HG03039 (cell line): Measurements from ENCODE around the gene TMEM25.
"Not testable (repeated sequence)": the region's sequence is repeated elsewhere in the genome, so short reads cannot be mapped to it uniquely, and the experiment has no call there.

Experiments used
- ATAC-seq: cut with Tn5 transposase; IDR thresholded peaks from one replicate; pipeline ENCODE4 v1.9.1; 2021; ENCODE audit warnings: mild to moderate bottlenecking, moderate library complexity; ENCODE audit not compliant: unreplicated experiment

Gene TMEM25

DNA sequence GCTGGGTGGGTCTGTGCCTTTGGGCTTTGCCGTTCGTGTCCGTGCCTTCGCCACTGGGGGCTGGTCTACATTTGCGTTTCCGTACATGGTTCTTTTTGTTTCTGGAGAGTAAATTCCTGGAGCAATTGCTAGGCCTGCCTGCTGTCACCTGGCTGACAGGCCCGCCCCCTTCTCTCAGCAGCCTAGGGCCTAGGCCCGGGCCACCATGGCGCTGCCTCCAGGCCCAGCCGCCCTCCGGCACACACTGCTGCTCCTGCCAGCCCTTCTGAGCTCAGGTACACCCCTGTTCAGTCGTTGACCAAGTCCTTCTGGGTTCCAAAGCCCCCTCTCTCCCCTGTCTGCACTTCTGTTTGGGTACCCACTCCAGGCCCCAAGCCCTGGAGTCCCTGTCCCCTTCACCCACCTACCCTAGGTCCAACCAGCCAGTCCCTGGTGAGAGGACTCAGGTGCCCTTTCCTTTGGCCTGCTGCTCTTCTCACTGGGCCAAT lies 649 bp downstream of the TMEM25 start:
- no peak for ATAC-seq

DNA sequence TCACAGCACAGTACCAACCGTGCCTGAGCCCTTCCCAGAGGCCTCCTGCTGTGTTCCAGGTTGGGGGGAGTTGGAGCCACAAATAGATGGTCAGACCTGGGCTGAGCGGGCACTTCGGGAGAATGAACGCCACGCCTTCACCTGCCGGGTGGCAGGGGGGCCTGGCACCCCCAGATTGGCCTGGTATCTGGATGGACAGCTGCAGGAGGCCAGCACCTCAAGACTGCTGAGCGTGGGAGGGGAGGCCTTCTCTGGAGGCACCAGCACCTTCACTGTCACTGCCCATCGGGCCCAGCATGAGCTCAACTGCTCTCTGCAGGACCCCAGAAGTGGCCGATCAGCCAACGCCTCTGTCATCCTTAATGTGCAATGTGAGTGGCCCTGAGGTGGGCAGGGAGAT lies 1.1 kb downstream of the TMEM25 start:
- no peak for ATAC-seq

DNA sequence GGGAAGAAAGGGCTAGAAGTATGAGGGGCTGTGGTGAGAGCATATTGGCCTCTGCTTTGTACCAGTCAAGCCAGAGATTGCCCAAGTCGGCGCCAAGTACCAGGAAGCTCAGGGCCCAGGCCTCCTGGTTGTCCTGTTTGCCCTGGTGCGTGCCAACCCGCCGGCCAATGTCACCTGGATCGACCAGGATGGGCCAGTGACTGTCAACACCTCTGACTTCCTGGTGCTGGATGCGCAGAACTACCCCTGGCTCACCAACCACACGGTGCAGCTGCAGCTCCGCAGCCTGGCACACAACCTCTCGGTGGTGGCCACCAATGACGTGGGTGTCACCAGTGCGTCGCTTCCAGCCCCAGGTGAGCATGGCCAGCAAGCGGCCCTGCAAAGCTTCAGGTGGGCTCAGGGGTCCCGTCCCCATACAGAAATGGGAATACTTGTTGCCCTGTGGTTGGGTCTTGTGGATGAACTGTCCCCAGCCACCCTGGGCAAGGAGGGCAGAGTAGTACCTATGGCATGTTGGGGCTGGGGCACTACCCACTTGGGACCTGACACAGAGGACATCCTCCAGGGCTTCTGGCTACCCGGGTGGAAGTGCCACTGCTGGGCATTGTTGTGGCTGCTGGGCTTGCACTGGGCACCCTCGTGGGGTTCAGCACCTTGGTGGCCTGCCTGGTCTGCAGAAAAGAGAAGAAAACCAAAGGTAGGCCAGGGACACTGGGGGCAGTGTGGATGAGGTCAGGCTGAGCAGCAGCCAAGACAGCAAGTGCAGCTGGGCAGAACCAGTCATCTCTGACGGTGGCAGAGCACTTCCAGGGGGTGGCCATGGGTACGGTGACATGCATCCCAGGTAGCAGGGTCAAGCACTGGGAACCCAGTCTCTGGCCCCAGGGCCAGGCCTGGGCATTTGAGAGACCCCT lies 2.1 kb downstream of the TMEM25 start:
- no peak for ATAC-seq

DNA sequence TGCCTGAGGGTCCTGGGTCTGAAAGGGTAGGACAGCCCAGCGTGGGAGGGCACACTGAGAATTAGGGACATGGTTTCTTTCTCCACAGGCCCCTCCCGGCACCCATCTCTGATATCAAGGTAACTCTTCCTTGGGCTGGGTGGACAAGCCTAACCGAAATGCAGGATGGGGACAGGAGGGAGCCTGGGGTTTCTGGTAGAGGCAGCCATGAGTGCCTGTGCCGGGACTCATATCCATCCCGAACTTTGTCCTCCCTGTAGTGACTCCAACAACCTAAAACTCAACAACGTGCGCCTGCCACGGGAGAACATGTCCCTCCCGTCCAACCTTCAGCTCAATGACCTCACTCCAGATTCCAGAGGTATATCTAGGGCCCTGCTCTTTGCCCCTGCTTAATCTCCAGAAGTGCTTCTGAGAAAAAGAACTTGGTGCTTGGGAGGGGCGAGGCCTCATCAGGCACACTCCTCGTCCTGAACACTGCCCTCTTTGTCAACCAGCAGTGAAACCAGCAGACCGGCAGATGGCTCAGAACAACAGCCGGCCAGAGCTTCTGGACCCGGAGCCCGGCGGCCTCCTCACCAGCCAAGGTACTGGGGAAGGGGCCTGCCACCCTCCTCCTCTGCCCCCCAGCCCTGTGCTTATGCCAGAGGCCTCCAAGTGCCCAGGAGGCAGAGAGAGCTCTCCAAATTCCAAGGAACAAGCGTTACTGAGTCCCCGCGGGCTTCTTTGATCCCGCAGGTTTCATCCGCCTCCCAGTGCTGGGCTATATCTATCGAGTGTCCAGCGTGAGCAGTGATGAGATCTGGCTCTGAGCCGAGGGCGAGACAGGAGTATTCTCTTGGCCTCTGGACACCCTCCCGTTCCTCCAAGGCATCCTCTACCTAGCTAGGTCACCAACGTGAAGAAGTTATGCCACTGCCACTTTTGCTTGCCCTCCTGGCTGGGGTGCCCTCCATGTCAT lies 3.1 kb downstream of the TMEM25 start:
- ATAC-seq = no peak

DNA sequence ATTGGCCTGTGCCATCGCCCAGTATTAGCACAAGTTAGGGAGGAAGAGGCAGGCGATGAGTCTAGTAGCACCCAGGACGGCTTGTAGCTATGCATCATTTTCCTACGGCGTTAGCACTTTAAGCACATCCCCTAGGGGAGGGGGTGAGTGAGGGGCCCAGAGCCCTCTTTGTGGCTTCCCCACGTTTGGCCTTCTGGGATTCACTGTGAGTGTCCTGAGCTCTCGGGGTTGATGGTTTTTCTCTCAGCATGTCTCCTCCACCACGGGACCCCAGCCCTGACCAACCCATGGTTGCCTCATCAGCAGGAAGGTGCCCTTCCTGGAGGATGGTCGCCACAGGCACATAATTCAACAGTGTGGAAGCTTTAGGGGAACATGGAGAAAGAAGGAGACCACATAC lies 4.3 kb downstream of the TMEM25 start:
- ATAC-seq = no peak

DNA sequence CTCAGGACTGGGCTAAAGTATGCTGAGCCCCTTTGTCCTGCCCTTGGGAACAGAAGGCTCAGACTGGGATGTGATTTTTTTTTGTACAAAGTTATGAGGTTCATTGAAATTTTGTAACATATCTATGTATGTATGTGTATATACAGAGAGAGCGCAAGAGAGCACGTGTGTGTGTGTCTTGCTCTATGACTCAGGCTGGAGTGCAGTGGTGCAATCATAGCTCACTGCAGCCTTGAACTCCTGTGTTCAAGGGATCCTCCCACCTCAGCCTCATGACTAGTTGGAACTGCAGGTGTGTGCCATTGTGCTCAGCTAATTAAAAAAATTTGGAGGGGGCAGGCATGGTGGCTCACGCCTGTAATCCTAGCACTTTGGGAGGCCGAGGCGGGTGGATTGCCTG lies 5.7 kb downstream of the TMEM25 start:
- no peak for ATAC-seq

DNA sequence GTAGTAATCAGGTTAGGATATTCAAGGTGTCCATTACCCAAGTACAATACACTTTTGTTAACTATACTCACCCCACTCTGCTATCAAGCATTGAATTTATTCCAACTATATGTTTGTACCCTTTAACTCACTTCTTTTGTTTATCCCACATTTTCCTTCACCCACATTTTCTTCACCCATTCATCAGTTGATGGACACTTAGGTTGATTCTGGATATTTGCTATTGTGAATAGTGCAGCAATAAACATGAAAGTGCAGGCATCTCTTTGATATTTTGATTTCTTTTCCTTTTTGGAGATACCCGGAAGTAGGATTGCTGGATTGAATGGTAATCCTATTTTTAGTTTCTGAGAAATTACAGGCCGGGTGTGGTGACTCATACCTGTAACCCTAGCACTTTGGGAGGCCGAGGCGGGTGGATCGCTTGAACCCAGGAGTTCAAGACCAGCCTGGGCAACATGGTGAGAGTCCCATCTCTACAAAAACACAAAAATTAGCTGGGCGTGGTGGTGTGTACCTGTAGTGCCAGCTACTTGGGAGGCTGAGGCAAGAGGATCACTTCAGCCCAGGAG lies 6.5 kb downstream of the TMEM25 start:
- no peak for ATAC-seq

DNA sequence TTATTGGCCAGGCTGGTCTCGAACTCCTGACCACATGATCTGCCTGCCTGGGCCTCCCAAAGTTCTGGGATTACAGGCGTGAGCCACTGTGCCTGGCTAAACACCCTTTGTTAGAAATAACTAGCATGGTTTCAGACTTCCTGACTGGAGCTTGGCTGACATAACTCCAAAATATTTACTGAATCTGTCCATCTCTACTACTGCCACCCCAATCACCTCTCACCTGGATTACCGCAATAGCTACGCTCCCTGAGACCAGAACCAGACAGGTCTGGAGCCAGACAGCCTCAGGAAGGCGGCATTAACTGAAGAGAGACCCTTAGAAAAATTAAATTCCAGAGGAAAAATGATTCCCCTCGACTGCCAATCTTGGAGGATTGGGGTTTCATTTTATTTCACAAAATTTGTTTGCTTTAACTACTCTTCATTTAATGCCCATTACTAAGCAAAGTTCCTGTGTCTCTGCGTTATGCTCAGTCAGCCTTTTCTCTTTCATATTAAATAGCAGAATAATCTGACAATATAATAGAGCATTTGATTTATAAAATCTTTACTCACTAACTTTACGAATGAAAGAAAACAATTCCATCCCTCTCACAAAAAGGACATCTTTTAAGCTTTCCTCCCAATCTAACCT lies 13.1 kb downstream of the TMEM25 start:
- ATAC-seq = no peak

DNA sequence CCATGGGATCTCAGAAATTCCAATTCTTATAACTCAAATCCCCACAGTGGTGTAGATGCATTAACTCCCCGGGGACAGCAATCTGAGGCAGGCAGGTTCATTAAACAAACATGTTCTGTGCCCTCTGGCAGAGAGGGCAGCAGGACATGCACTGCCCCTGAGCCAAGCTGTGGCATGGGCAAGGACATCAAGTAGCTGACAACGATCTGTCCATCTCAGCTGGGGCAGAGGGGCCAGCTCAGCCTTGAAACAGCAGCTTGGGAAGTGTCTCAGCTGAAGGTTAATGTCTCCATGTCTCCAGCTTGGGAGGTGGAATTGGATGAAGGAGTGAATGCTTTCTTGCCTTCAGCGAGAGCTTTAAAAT lies 13.6 kb downstream of the TMEM25 start:
- no peak for ATAC-seq

DNA sequence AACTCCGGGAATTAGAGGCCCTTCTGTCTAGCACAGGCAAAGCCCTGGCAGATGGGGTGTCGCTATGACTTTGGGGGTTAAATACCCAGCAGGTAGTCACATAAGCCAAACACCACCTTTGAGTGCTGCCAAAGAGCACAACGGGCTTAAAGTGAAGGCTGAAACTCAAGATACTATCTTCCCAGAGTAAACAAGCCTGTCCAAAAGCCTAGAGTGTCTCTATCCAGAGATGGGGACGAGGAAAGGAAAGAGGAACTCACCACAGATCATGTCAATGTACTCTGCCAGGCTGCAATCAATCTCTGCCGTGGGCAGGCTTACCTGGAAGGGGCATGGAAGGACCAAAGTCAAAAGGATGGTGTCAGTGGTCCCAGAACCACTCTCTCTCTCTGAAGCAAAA lies 14.5 kb downstream of the TMEM25 start:
- no peak for ATAC-seq

DNA sequence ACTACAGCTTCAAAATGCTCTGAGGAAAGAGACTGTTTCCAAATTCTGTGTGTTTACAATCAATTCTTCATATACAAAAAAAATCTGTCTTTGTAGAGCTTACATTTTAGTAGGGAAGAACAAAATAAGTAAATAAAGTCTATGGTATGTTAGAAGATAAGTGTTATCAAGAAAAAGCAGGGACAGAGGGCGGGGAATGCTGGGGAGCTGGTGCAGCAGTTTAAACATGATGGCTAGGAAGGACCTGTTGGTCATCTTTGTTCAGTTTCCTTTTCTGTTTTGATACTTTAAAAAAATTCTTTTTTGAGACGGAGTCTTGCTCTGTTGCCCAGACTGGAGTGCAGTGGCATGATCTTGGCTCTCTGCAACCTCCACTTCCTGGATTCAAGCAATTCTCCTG lies 16.1 kb downstream of the TMEM25 start:
- ATAC-seq = no peak

DNA sequence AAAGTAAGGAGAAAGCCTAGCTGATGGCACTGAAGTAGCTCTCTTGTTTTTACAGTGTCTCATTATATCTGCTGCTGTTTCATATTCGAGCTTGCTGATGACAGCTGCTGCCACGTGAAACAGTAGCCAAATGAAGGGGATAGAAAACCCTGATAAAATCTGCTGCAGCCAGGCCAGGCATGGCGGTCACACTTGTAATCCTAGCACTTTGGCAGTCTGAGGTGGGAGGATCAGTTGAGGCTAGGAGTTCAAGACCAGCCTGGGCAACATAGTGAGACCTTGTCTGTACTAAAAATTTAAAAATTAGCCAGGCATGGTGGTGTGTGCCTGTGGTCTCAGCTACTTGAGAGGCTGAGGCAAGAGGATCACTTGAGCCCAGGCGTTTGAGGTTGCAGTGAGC lies 21.3 kb downstream of the TMEM25 start:
- no peak for ATAC-seq

DNA sequence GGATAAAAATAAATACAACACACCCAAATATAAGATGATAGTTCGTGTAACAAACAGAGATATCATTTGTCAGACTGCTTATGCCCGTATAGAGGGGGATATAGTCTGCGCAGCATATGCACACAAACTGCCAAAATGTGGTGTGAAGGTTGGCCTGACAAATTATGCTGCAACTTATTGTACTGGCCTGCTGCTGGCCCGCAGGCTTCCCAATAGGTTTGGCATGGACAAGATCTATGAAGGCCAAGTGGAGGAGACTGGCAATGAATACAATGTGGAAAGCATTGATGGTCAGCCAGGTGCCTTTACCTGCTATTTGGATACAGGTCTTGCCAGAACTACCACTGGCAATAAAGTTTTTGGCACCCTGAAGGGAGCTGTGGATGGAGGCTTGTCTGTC lies 29.8 kb downstream of the TMEM25 start:
- no peak for ATAC-seq

DNA sequence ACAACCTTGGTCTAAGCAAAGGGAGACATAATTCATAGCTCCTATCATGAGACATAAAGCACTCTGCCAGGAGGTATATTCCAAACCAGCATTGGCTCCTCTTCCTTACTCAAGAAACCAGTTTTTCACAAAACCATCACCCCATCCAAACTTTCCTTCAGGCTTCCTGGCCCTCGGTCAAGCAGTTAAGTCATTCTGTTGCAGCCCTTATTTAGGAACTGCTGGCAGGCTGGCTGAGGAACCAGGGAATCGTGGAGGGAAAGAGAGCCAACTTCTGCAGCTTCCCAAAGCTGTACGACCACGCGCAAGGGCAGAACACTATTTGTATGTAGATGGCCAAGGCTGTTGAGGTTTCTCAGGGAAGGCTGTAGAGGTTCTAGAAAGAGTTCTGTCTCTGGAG lies 34.1 kb downstream of the TMEM25 start:
- ATAC-seq = no peak

DNA sequence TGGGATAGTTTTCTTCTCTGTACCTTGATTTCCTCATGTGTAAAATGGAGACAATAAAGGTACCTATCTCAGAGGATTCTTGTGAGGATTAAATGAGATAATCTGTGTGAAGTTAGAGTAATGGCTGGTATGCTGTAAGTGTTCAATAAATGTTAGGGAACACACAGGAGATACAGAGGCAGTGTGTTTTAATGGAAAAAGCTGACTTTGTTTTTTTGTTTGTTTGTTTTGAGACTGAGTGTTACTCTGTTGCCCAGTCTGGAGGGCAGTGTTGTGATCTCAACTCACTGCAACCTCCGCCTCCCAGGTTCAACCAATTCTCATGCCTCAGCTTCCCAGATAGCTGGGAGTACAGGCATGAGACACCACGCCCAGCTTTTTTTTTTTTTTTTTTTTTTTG lies 38.7 kb downstream of the TMEM25 start:
- ATAC-seq = no peak

DNA sequence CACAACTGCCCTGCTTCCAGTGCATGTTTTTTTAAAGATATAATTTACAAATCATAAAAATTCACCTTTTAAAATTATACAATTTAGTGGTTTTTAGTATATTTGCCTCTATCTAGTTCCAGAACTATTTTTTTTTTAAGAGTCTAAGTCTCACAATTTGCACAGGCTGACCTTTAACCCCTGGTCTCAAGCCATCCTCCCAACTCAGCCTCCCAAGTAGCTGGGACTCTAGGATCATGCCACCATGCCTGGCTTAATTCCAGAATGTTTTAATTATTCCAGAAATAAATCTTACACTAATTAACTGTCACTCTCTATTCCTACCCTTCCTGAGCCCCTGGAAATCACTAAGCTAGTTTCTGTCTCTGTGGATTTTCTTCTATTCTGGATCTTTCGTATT lies 39.8 kb downstream of the TMEM25 start:
- no peak for ATAC-seq

DNA sequence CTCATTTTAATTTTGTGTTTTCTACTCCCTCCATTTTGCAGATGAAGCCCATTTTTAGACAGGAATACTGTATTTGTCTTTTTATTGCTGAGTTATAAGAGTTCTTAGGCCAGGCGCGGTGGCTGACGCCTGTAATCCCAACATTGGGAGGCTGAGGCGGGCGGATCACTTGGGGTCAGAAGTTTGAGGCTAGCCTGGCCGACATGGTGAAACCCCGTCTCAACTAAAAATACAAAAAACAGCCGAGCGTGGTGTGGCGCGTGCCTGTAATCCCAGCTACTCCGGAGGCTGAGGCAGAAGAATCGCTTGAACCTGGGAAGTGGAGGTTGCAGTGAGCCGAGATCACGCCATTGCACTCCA lies 40.7 kb downstream of the TMEM25 start:
- ATAC-seq = not testable (repeated sequence)

DNA sequence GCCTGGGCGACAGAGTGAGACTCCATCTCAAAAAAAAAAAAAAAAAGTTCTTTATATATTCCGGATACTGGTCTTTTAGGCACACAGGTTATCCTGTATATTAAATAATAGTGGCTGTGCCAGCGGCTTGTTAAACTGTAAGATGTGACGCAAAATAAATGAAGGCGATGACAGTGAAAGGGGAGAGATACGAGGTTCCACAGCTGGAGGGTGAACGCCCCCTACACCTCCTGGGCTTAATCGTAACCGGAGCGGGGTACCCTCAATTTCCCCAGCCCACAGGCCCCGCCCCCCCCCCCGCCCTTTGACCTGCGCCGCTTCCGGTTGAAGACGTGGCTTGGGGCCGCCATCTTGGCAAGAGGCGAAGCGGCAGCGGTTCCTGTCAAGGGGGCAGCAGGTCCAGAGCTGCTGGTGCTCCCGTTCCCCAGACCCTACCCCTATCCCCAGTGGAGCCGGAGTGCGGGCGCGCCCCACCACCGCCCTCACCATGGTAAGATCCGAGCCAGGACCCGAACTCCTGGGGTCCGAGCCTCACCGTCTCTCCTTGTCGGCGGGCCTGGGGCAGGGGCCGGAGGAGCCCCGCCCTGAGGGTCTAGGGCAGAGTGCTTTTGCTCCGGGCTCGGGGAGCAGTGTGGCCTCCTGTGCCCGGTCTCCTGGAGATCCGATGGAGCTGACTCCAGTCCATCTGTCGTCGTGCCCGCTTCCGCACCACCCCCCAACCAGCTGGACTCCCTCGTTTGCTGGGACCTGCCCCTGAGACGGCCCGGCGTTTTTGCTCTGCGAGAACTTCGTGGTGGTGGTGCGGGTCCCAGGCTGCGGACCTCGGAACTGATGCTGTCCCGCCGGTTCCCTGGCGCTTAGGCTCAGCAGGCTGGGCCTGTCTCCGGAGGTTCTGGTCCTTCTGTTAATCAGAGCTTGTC lies 41.3 kb downstream of the TMEM25 start, which contains the start of gene ARCN1:
Gene ARCN1, plus strand, starts transcription at position 349 of the 920 bp plus-strand sequence. Its CDS starts 139 bp downstream, at position 488.
- ATAC-seq = peak; percentile 53

DNA sequence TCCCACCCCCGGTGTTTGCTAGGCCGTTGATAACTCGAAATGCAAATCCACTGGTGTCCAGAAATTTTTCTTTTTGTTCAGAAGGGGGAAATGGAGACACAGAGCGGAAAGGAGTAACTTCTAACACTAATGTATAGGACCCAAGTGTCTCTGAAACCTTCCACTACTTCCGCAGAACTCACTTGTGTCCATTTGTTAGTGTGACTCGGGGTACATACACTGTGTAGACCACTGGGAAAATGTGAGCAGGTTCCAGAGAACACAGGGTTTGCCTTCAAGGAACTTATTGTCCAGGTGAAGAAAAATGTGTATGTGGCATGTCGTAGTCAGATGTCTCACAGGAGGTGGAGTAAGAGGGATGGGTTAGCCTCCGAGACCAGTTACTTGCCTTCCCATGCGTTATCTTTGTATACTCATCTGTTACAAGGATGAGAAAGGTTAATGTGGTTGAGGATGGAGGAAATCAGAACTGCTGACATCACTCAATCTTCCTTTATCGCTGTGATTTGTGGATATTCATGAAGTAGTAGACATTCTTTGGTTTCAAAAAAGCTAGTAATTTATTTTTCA lies 42.1 kb downstream of the TMEM25 start:
- ATAC-seq = peak; percentile 16
